Epithelial cell of proximal tubule (primary cell): ENCODE data around the gene GRXCR1. TPM values are rescaled to one million over a fixed set of nuclear protein-coding genes. Genes with fewer than 3 reads are reported as not detected.

Experiments
- DNase-seq: peaks from one replicate; pipeline ENCODE4 v3.0.0-alpha.2; 2011; ENCODE audit warnings: low read depth
- H3K4me3 ChIP-seq: 2 replicates; pipeline ENCODE4 v1.5.1; 2011; ENCODE audit warnings: low read depth, mild to moderate bottlenecking, low read length
- CTCF ChIP-seq: conservative IDR thresholded peaks from 2 replicates; pipeline ENCODE4 v1.5.1; 2012; ENCODE audit warnings: low read depth, mild to moderate bottlenecking, low read length
- total RNA-seq: library from RNA; depleted of rRNA; stranded (reverse); fragments of >200 nt; gene quantifications from 2 replicates; pipeline ENCODE4 v1.2.3, GENCODE V29; 2015

The GRXCR1 gene
- total RNA-seq, 1 donor from 2014 or later, result not detected

- DNase-seq, result no peak
- H3K4me3 ChIP-seq, result no peak overlapping the region
- no peak for TF ChIP-seq CTCF
Measured at GRCh38 chr4:43047058-43047457, 154.5 kb downstream of the GRXCR1 start.

GRCh38 chr4:43048570-43048969, 156.1 kb downstream of the GRXCR1 start:
- TF ChIP-seq CTCF, result peak; percentile 13
- DNase-seq, result no peak
- H3K4me3 ChIP-seq, result no peak overlapping the region

GRCh38 chr4:43049326-43049725, 156.8 kb downstream of the GRXCR1 start:
- no peak for TF ChIP-seq CTCF
- no peak overlapping the region for H3K4me3 ChIP-seq

GRCh38 chr4:43066415-43066814, 173.9 kb downstream of the GRXCR1 start:
- TF ChIP-seq CTCF, result no peak
- H3K4me3 ChIP-seq, result no peak overlapping the region
- DNase-seq, result no peak

More at GRCh38 chr4:43049326-43049725, 156.8 kb downstream of the GRXCR1 start:
- no peak for DNase-seq

GRCh38 chr4:43071069-43071468, 178.6 kb downstream of the GRXCR1 start:
- no peak for DNase-seq
- H3K4me3 ChIP-seq, result no peak overlapping the region
- no peak for TF ChIP-seq CTCF

Other genes starting within 250 kb of the GRXCR1 start
- gene ATP8A1, start 235.6 kb upstream of the GRXCR1 start, total RNA-seq, result 2.9 and 4.3 TPM in 2 replicates